SK-N-SH (cell line): ENCODE data around the gene GNAT1. TPM values are rescaled to one million over a fixed set of nuclear protein-coding genes. Genes with fewer than 3 reads are reported as not detected.

ENCODE experiments used
- CTCF ChIA-PET: fragments of 300-600, 350-600 bp; formaldehyde crosslinking; extraction: SDS; loops from one replicate; lab custom pipeline; 2021; lab: Yijun Ruan, JAX
- POLR2A ChIA-PET: fragments of 350-600 bp; sonication (Branson Sonifier 250); formaldehyde crosslinking; extraction: SDS; loops from one replicate; lab custom pipeline; 2020; ENCODE audit warnings: antibody characterized with exemption, inconsistent platforms; lab: Yijun Ruan, JAX
- DNase-seq: peaks from one replicate; pipeline ENCODE4 v3.0.0; 2012
- H2AFZ ChIP-seq: fragments of 200-600 bp; sonication (generic); 2 replicates; pipeline ENCODE4 v1.8.1; 2016; ENCODE audit warnings: antibody characterized with exemption, mild to moderate bottlenecking, low read depth
- H3F3A ChIP-seq: fragments of 200-600 bp; sonication (generic); replicated peaks from 2 replicates; pipeline ENCODE3; 2016; ENCODE audit warnings: antibody characterized with exemption, mild to moderate bottlenecking; ENCODE audit not compliant: insufficient read depth
- H3K27ac ChIP-seq, 2 experiments: fragments of 200-500 bp in 1 of 2; fragments of 200-600 bp in 1 of 2; sonication (Bioruptor generic) in 1 of 2; sonication (generic), shearing (Covaris generic) in 1 of 2; 2 replicates each; pipeline versions ENCODE4 v1.5.1 to v1.6.1; 2014 to 2016; ENCODE audit warnings: low read depth in 2 of 2, inconsistent platforms in 1 of 2, low read length in 1 of 2, mild to moderate bottlenecking in 1 of 2, mixed read lengths in 1 of 2
- H3K27me3 ChIP-seq: fragments of 200-600 bp; sonication (generic), shearing (Covaris generic); 2 replicates; pipeline ENCODE4 v1.6.1; 2016; ENCODE audit warnings: mixed run types; ENCODE audit not compliant: insufficient read depth
- H3K36me3 ChIP-seq, 2 experiments: fragments of 200-500 bp in 1 of 2; fragments of 200-600 bp in 1 of 2; sonication (Bioruptor generic) in 1 of 2; sonication (generic) in 1 of 2; replicated peaks in 1 of 2; 2 replicates each; pipeline versions ENCODE3 to v1.5.1; 2014 to 2016; ENCODE audit warnings: low read length in 1 of 2, mild to moderate bottlenecking in 1 of 2; ENCODE audit not compliant: insufficient read depth in 2 of 2, control insufficient read depth in 1 of 2
- H3K4me1 ChIP-seq, 2 experiments: fragments of 200-500 bp in 1 of 2; fragments of 200-600 bp in 1 of 2; sonication (Bioruptor generic) in 1 of 2; sonication (generic), shearing (Covaris generic) in 1 of 2; 2 replicates each; pipeline versions ENCODE4 v1.5.1 to v1.6.1; 2014 to 2016; ENCODE audit warnings: low read depth in 1 of 2, low read length in 1 of 2, mixed run types in 1 of 2; ENCODE audit not compliant: insufficient read depth in 2 of 2, control insufficient read depth in 1 of 2
- H3K4me2 ChIP-seq: fragments of 200-600 bp; sonication (generic), shearing (Covaris generic); 2 replicates; pipeline ENCODE4 v1.6.1; 2017; ENCODE audit warnings: mixed run types
- H3K4me3 ChIP-seq, 2 experiments: fragments of 200-500 bp in 1 of 2; fragments of 200-600 bp in 1 of 2; sonication (Bioruptor generic) in 1 of 2; sonication (generic), shearing (Covaris generic) in 1 of 2; 2 replicates each; pipeline versions ENCODE4 v1.5.1 to v1.8.1; 2014 to 2016; ENCODE audit warnings: low read depth in 2 of 2, inconsistent platforms in 1 of 2, low read length in 1 of 2, mild to moderate bottlenecking in 1 of 2, mixed read lengths in 1 of 2, moderate library complexity in 1 of 2
- H3K79me2 ChIP-seq: fragments of 200-600 bp; sonication (generic); 2 replicates; pipeline ENCODE4 v1.8.1; 2017; ENCODE audit warnings: mild to moderate bottlenecking; ENCODE audit not compliant: insufficient read depth
- H3K9ac ChIP-seq: fragments of 200-600 bp; sonication (generic); 2 replicates; pipeline ENCODE4 v1.6.1; 2017; ENCODE audit warnings: mixed run types
- H3K9me2 ChIP-seq: fragments of 200-600 bp; sonication (generic); 2 replicates; pipeline ENCODE4 v1.6.1; 2017; ENCODE audit warnings: mixed run types
- H3K9me3 ChIP-seq: fragments of 200-600 bp; sonication (generic); 2 replicates; pipeline ENCODE4 v1.6.1; 2017; ENCODE audit warnings: mixed run types, mild to moderate bottlenecking, moderate library complexity
- H4K20me1 ChIP-seq: fragments of 200-600 bp; sonication (generic); 2 replicates; pipeline ENCODE4 v1.6.1; 2017; ENCODE audit warnings: mild to moderate bottlenecking, mixed run types; ENCODE audit not compliant: insufficient read depth
- EZH2phosphoT487 ChIP-seq: fragments of 200-600 bp; sonication (generic); IDR thresholded peaks from 2 replicates; pipeline ENCODE4 v1.6.1; 2017; ENCODE audit warnings: low read depth, mixed run types, mild to moderate bottlenecking, antibody characterized with exemption, moderate library complexity, borderline replicate concordance
- FOSL2 ChIP-seq: IDR thresholded peaks from 2 replicates; pipeline ENCODE4 v1.4.0; 2012; ENCODE audit warnings: low read depth, mild to moderate bottlenecking, moderate library complexity, borderline replicate concordance
- FOXJ3 ChIP-seq: sonication (generic); formaldehyde crosslinking; IDR thresholded peaks from 2 replicates; pipeline ENCODE4 v1.5.1; 2020; ENCODE audit warnings: mild to moderate bottlenecking, missing genetic modification reagents
- GABPA ChIP-seq: IDR thresholded peaks from 2 replicates; pipeline ENCODE4 v1.4.0; 2012; ENCODE audit warnings: low read depth, mild to moderate bottlenecking
- GATA2 ChIP-seq: sonication (generic); formaldehyde crosslinking; IDR thresholded peaks from 2 replicates; pipeline ENCODE4 v1.5.0; 2020; ENCODE audit warnings: mild to moderate bottlenecking, missing genetic modification reagents
- IRF3 ChIP-seq: fragments of 150-350 bp; IDR thresholded peaks from 2 replicates; pipeline ENCODE4 v1.6.1; 2016; ENCODE audit warnings: mild to moderate bottlenecking, low read depth, low read length
- MAX ChIP-seq: IDR thresholded peaks from 2 replicates; pipeline ENCODE4 v1.4.0; 2012; ENCODE audit warnings: low read depth
- MEF2A ChIP-seq: IDR thresholded peaks from 2 replicates; pipeline ENCODE4 v1.4.0; 2012; ENCODE audit warnings: low read depth, borderline replicate concordance
- NRF1 ChIP-seq: IDR thresholded peaks from 2 replicates; pipeline ENCODE4 v1.6.1; 2012; ENCODE audit warnings: low read depth, mild to moderate bottlenecking, low read length
- PBX3 ChIP-seq: IDR thresholded peaks from 2 replicates; pipeline ENCODE4; 2012
- POLR2AphosphoS5 ChIP-seq: IDR thresholded peaks from 2 replicates; pipeline ENCODE4 v1.6.1; 2012; ENCODE audit warnings: low read depth, low read length
- RAD21 ChIP-seq: IDR thresholded peaks from 2 replicates; pipeline ENCODE4 v1.6.1; 2012; ENCODE audit warnings: mild to moderate bottlenecking, low read length
- REST ChIP-seq: IDR thresholded peaks from 2 replicates; pipeline ENCODE4 v1.6.1; 2012; ENCODE audit warnings: mild to moderate bottlenecking, low read depth, low read length, moderate library complexity
- RFX5 ChIP-seq: IDR thresholded peaks from 2 replicates; pipeline ENCODE4 v1.6.1; 2012; ENCODE audit warnings: mild to moderate bottlenecking, improper control_type of control experiment, low read length
- RXRA ChIP-seq: IDR thresholded peaks from 2 replicates; pipeline ENCODE4 v1.4.0; 2012; ENCODE audit warnings: low read depth, mild to moderate bottlenecking, borderline replicate concordance
- SIN3A ChIP-seq: IDR thresholded peaks from 2 replicates; pipeline ENCODE4 v1.6.1; 2012; ENCODE audit warnings: low read depth, mild to moderate bottlenecking, low read length, moderate library complexity, borderline replicate concordance
- SMC3 ChIP-seq: IDR thresholded peaks from 2 replicates; pipeline ENCODE4 v1.6.1; 2012; ENCODE audit warnings: low read depth, low read length, improper control_type of control experiment
- TAF1 ChIP-seq: IDR thresholded peaks from 2 replicates; pipeline ENCODE4 v1.6.1; 2012; ENCODE audit warnings: low read depth, mild to moderate bottlenecking, low read length, moderate library complexity, borderline replicate concordance
- TEAD4 ChIP-seq: IDR thresholded peaks from 2 replicates; pipeline ENCODE4 v1.4.0; 2012; ENCODE audit warnings: mild to moderate bottlenecking, borderline replicate concordance; ENCODE audit not compliant: insufficient read depth
- USF1 ChIP-seq: IDR thresholded peaks from 2 replicates; pipeline ENCODE4 v1.4.0; 2012; ENCODE audit warnings: low read depth, borderline replicate concordance
- WGBS: methylation state at CpG from one replicate; pipeline ENCODE4 v1.1.6; 2017; ENCODE audit warnings: low lambda C conversion rate; 5-methylcytosine and 5-hydroxymethylcytosine counted together
- polyA plus RNA-seq, 3 experiments: library from polyadenylated mRNA; depleted of rRNA; stranded (reverse); fragments of >200 nt; gene quantifications; 2 replicates each; pipeline ENCODE4 v1.2.3, GENCODE V29; 2012

The GNAT1 gene
- polyA plus RNA-seq, 1 of the 3 experiments (the other 2 are of a cell fraction): not detected

- no peaks in the 10 kb centered on the region for H3K79me2 ChIP-seq
- no peaks in the 10 kb centered on the region for H3K9me3 ChIP-seq
- no peak overlapping the region for H3K27ac ChIP-seq
- H3K4me2 ChIP-seq: no peak overlapping the region
- no peaks in the 10 kb centered on the region for H3K27me3 ChIP-seq
- H2AFZ ChIP-seq: no peak overlapping the region
- POLR2A ChIA-PET: no interaction called here
- CTCF ChIA-PET: interaction anchor here (1.2 to 23.1 kb wide), 5 partner anchors 9 to 58 kb away, joined by 4 to 1375 read pairs (median 70); partner anchors contain the start of genes GNAI2, GNAT1 and SLC38A3
- no peaks in the 10 kb centered on the region for H3K9me2 ChIP-seq
- H3K4me1 ChIP-seq: peaks cover 0 to 18% of the 10 kb centered on the region in 2 experiments; a peak in 1 of 4 replicates
- WGBS: 47% methylated on average over 2 of the region's 2 CpGs
- no peaks in the 10 kb centered on the region for H4K20me1 ChIP-seq
- peaks cover 4 to 7% of the 10 kb centered on the region in 2 experiments for H3K36me3 ChIP-seq
- TF ChIP-seq TEAD4 (no peak), SIN3A (no peak), RXRA (no peak), NRF1 (no peak), GABPA (no peak), SMC3 (no peak), RAD21 (no peak), FOSL2 (no peak), IRF3 (no peak), USF1 (no peak), PBX3 (no peak), RFX5 (no peak), TAF1 (no peak), FOXJ3 (CRISPR knock-in tag) (no peak), REST (no peak), MEF2A (no peak), EZH2phosphoT487 (no peak), GATA2 (CRISPR knock-in tag) (no peak), MAX (no peak), POLR2AphosphoS5 (no peak)
- H3F3A ChIP-seq: no peaks in the 10 kb centered on the region
- no peak overlapping the region for H3K4me3 ChIP-seq
- DNase-seq: no peak
- no peak overlapping the region for H3K9ac ChIP-seq
Measured at GRCh38 chr3:50179710-50180109, 11.7 kb upstream of the GNAT1 start.
